Measurements from ENCODE around the gene PCDHGA1.

DNA sequence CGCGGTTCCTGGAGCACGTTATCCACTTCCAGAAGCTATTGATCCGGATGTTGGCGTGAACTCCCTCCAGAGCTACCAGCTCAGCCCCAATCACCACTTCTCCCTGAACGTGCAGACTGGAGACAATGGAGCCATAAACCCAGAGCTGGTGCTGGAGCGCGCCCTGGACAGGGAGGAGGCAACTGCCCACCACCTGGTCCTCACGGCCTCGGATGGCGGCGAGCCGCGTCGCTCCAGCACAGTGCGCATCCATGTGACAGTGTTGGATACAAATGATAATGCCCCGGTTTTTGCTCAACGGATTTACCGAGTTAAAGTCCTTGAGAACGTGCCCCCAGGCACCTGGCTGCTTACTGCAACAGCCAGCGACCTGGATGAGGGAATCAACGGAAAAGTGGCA is 73.1 kb downstream of the PCDHGA1 start:
- TF ChIP-seq, protein P1, sequence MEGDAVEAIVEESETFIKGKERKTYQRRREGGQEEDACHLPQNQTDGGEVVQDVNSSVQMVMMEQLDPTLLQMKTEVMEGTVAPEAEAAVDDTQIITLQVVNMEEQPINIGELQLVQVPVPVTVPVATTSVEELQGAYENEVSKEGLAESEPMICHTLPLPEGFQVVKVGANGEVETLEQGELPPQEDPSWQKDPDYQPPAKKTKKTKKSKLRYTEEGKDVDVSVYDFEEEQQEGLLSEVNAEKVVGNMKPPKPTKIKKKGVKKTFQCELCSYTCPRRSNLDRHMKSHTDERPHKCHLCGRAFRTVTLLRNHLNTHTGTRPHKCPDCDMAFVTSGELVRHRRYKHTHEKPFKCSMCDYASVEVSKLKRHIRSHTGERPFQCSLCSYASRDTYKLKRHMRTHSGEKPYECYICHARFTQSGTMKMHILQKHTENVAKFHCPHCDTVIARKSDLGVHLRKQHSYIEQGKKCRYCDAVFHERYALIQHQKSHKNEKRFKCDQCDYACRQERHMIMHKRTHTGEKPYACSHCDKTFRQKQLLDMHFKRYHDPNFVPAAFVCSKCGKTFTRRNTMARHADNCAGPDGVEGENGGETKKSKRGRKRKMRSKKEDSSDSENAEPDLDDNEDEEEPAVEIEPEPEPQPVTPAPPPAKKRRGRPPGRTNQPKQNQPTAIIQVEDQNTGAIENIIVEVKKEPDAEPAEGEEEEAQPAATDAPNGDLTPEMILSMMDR (IDR thresholded peaks at IDR 0.05; ENCODE audit: poor library complexity, severe bottlenecking), result no peak
- TF ChIP-seq TAF1 (IDR thresholded peaks at IDR 0.05; ENCODE audit: low read depth) (no peak), RAD21 (conservative IDR thresholded peaks at IDR 0.05) (no peak), EP300 (conservative IDR thresholded peaks at IDR 0.05; ENCODE audit: poor library complexity, severe bottlenecking) (no peak), POLR2AphosphoS5 (IDR thresholded peaks at IDR 0.05) (no peak), MXI1 (conservative IDR thresholded peaks at IDR 0.05; ENCODE audit: poor library complexity, severe bottlenecking) (no peak), EZH2 (IDR thresholded peaks at IDR 0.05; ENCODE audit: borderline replicate concordance, insufficient read depth, low read length, poor library complexity, severe bottlenecking) (no peak)
- TF ChIP-seq, protein P2, sequence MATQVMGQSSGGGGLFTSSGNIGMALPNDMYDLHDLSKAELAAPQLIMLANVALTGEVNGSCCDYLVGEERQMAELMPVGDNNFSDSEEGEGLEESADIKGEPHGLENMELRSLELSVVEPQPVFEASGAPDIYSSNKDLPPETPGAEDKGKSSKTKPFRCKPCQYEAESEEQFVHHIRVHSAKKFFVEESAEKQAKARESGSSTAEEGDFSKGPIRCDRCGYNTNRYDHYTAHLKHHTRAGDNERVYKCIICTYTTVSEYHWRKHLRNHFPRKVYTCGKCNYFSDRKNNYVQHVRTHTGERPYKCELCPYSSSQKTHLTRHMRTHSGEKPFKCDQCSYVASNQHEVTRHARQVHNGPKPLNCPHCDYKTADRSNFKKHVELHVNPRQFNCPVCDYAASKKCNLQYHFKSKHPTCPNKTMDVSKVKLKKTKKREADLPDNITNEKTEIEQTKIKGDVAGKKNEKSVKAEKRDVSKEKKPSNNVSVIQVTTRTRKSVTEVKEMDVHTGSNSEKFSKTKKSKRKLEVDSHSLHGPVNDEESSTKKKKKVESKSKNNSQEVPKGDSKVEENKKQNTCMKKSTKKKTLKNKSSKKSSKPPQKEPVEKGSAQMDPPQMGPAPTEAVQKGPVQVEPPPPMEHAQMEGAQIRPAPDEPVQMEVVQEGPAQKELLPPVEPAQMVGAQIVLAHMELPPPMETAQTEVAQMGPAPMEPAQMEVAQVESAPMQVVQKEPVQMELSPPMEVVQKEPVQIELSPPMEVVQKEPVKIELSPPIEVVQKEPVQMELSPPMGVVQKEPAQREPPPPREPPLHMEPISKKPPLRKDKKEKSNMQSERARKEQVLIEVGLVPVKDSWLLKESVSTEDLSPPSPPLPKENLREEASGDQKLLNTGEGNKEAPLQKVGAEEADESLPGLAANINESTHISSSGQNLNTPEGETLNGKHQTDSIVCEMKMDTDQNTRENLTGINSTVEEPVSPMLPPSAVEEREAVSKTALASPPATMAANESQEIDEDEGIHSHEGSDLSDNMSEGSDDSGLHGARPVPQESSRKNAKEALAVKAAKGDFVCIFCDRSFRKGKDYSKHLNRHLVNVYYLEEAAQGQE (IDR thresholded peaks at IDR 0.05; ENCODE audit: borderline replicate concordance), result no peak
